Chondrocyte (in vitro differentiated cells): ENCODE results near the gene PLCXD1. TPM values are rescaled to one million over a fixed set of nuclear protein-coding genes. Genes with fewer than 3 reads are reported as not detected.
"Not testable (repeated sequence)": the region's sequence is repeated elsewhere in the genome, so short reads cannot be mapped to it uniquely, and the experiment has no call there.

Source experiments
- DNase-seq: peaks from one replicate; pipeline ENCODE4 v3.0.0; 2021; ENCODE audit warnings: mixed read lengths, low spot score
- H3K27ac Mint-ChIP-seq: one replicate; pipeline ENCODE4 v1.8.0; 2021; ENCODE audit warnings: mild to moderate bottlenecking, moderate library complexity, mixed read lengths; ENCODE audit not compliant: unreplicated experiment
- H3K27me3 Mint-ChIP-seq: 2 replicates; pipeline ENCODE4 v1.8.0; 2021; ENCODE audit warnings: low read depth, mixed read lengths
- H3K36me3 Mint-ChIP-seq: 2 replicates; pipeline ENCODE4 v1.8.0; 2021; ENCODE audit warnings: low read depth, mixed read lengths
- H3K4me1 Mint-ChIP-seq: 2 replicates; pipeline ENCODE4 v1.8.0; 2021; ENCODE audit warnings: low read depth, mild to moderate bottlenecking, mixed read lengths
- H3K4me3 Mint-ChIP-seq: one replicate; pipeline ENCODE4 v1.8.0; 2021; ENCODE audit warnings: mild to moderate bottlenecking, moderate library complexity, mixed read lengths; ENCODE audit not compliant: unreplicated experiment
- H3K9me3 Mint-ChIP-seq: 2 replicates; pipeline ENCODE4 v1.8.0; 2021; ENCODE audit warnings: low read depth, mixed read lengths
- total RNA-seq: library from RNA; stranded (reverse); gene quantifications from 3 replicates; pipeline ENCODE4 v1.2.1, GENCODE V29; 2021
- TF ChIP-seq, protein P1 (sequence below): fragments of 200-600 bp; sonication (generic); IDR thresholded peaks from 2 replicates; pipeline ENCODE4 v1.5.0; 2021; ENCODE audit warnings: antibody characterized with exemption, mild to moderate bottlenecking, moderate library complexity

Gene PLCXD1
- total RNA-seq, 1 donor from 2014 or later, result 6.8 TPM

DNA sequence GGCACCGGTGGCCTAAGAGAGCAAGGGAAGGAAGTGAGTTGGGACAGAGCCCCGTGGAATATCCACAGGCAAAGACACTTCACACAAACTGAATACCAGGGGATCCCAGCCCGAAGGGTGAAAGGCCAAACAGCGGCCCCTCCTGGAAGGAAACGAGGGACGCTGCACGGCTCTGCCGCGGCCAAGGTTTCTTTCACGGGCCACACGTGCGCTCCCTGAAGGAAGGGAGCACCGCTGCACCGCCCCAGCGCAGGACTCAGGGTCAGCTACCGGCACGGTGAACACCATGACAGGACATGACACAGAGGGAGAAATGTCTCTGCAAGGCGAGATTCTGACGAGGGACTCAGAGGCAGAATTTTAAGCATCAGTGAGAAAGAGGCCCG is 69.0 kb downstream of the PLCXD1 start:
- H3K27ac Mint-ChIP-seq, result no peak overlapping the region
- H3K9me3 Mint-ChIP-seq, result no peaks in the 10 kb centered on the region
- peaks cover 5% of the 10 kb centered on the region for H3K36me3 Mint-ChIP-seq
- H3K4me3 Mint-ChIP-seq, result no peak overlapping the region
- TF ChIP-seq, protein P1, sequence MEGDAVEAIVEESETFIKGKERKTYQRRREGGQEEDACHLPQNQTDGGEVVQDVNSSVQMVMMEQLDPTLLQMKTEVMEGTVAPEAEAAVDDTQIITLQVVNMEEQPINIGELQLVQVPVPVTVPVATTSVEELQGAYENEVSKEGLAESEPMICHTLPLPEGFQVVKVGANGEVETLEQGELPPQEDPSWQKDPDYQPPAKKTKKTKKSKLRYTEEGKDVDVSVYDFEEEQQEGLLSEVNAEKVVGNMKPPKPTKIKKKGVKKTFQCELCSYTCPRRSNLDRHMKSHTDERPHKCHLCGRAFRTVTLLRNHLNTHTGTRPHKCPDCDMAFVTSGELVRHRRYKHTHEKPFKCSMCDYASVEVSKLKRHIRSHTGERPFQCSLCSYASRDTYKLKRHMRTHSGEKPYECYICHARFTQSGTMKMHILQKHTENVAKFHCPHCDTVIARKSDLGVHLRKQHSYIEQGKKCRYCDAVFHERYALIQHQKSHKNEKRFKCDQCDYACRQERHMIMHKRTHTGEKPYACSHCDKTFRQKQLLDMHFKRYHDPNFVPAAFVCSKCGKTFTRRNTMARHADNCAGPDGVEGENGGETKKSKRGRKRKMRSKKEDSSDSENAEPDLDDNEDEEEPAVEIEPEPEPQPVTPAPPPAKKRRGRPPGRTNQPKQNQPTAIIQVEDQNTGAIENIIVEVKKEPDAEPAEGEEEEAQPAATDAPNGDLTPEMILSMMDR, result no peak
- peaks cover 12% of the 10 kb centered on the region for H3K4me1 Mint-ChIP-seq
- no peaks in the 10 kb centered on the region for H3K27me3 Mint-ChIP-seq
- peak; percentile 77 for DNase-seq

DNA sequence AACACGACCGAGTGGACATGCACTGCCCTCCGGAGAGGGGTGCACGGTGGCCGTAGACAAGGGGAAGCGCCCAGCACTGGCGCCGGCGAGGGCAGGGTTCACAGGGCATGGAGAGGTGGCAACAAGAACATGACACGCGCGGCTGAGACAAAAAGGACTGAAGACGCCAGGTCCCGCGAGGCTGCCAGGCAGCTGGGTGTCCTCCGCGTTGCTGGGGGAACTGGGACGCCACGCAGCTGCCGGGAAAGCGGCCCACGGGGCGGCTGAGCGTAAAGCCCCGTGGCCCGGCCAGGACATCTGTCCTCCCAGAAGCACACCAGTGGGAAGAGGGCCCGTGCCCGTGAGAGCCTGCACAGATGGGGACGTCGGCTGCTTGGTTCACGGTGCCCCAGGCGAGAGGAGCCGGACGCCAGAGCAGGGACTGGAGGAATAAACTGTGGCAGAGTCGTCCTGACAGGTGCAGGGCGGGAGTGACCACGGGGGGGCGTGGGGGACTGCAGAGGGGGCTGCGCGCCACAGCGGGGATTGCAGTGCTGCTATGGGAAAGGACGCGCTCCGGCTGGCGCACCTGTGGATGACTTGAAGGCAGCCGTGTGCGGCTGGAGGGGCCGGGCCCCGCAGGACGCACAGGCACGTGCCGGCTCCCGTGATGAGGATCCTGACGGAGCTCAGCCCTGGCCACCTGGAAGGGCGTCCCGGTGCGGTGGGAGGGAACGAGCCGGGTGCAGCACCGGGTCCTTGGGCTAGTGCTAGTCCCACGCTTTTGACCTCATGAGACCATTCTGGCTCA is 69.5 kb downstream of the PLCXD1 start:
- Mint-ChIP-seq H3K36me3 (peaks cover 5% of the 10 kb centered on the region), H3K4me1 (peaks cover 12% of the 10 kb centered on the region), H3K4me3 (no peak overlapping the region), H3K27me3 (no peaks in the 10 kb centered on the region), H3K9me3 (no peaks in the 10 kb centered on the region), H3K27ac (no peak overlapping the region)
- peak; percentile 87 for DNase-seq
- TF ChIP-seq, protein P1, result no peak

DNA sequence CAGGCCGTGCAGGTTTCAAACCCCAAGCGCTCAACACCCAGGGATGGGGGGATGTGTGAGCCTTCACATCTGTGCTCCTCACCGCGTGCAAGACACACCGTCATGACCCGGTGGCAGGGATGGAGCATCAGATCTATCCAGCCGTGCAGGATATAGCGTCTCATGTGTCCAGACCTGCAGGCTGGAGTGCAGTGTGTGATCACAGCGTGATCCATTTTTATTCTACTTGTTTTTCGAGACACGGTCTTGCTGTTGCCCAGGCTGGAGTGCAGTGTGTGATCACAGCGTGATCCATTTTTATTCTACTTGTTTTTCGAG is 70.1 kb downstream of the PLCXD1 start:
- not testable (repeated sequence) for H3K9me3 Mint-ChIP-seq, H3K27ac Mint-ChIP-seq, H3K27me3 Mint-ChIP-seq, DNase-seq, H3K4me3 Mint-ChIP-seq, H3K36me3 Mint-ChIP-seq
- peaks cover 12% of the 10 kb centered on the region for H3K4me1 Mint-ChIP-seq

DNA sequence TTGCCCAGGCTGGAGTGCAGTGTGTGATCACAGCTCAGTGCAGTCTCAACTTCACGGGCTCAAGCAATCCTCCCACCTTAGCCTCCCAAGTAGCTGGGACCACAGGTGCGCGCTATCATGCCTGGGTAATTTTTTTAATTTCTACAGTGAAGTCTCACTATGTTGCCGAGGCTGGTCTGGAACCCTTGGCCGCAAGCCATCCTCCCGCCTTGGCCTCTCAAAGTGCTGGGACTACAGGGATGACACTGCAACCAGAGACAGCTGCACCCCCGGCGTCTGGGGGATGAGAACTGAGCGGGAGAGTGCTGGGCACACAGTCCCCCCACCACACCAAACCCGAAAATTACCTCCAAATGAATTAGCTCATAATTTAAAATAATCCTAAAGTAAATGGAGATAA is 70.6 kb downstream of the PLCXD1 start:
- no peaks in the 10 kb centered on the region for H3K27me3 Mint-ChIP-seq
- TF ChIP-seq, protein P1, result no peak
- no peak overlapping the region for H3K4me3 Mint-ChIP-seq
- no peaks in the 10 kb centered on the region for H3K9me3 Mint-ChIP-seq
- H3K27ac Mint-ChIP-seq, result no peak overlapping the region
- no peak for DNase-seq
- peaks cover 5% of the 10 kb centered on the region for H3K36me3 Mint-ChIP-seq
- H3K4me1 Mint-ChIP-seq, result peaks cover 14% of the 10 kb centered on the region

DNA sequence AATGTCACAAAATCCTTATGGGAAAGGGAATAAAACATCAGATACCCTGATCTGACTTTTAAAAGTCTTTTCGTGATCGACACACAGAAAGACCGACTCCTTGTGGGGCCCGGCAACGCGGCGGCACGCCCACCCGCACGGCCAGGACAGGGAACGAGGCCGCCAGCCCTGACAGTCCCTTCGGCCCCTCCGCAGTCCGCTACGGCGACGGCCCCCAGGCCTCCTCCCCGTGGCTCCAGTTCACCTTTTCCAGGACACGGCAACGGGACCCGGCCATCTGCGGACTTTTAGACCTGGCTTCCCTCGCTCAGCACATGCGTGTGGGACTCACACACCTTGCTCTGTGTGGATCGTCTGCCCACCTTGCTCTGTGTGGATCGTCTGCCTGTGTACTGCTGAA is 71.0 kb downstream of the PLCXD1 start:
- Mint-ChIP-seq H3K4me1 (peaks cover 17% of the 10 kb centered on the region), H3K9me3 (no peaks in the 10 kb centered on the region), H3K27me3 (no peaks in the 10 kb centered on the region), H3K27ac (no peak overlapping the region), H3K36me3 (peaks cover 6% of the 10 kb centered on the region), H3K4me3 (no peak overlapping the region)
- DNase-seq, result no peak
- TF ChIP-seq, protein P1, result no peak
